Stimulated activated CD4-positive, alpha-beta T cell treated with anti-CD3 and anti-CD28 coated beads, Interleukin-2, amount 100 ng/mL, for 24 hours (primary cell): ENCODE results near the gene CHN2.

Experiments
- DNase-seq, 2 donors: peaks; one replicate each; pipeline ENCODE4 v3.0.0-alpha.2; 2020

CHN2 gene

GRCh38 chr7:29315122-29315891, 120.7 kb downstream of the CHN2 start:
- DNase-seq = no peak

- no peak for DNase-seq
Observed at GRCh38 chr7:29315892-29316270, 121.3 kb downstream of the CHN2 start.

DNA sequence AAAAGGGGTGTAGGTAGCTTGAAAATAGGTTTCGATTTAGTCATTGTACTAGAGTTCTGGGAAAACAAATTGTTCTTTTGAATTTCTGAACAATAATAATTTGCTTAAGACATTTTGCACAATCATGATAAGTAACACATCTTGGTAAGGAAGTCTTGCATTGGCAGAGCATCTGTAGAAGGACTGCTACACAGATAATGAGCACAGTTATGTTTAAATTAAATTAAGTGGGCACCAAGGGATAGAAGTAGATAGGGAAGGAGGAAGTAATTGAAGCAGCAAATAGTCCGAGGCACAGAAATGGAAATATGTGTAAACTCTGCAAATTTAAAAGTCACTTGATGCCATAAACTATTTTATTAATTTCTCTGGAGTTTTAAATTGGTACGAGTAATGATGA, 122.4 kb downstream of the CHN2 start:
- DNase-seq = no peak

DNA sequence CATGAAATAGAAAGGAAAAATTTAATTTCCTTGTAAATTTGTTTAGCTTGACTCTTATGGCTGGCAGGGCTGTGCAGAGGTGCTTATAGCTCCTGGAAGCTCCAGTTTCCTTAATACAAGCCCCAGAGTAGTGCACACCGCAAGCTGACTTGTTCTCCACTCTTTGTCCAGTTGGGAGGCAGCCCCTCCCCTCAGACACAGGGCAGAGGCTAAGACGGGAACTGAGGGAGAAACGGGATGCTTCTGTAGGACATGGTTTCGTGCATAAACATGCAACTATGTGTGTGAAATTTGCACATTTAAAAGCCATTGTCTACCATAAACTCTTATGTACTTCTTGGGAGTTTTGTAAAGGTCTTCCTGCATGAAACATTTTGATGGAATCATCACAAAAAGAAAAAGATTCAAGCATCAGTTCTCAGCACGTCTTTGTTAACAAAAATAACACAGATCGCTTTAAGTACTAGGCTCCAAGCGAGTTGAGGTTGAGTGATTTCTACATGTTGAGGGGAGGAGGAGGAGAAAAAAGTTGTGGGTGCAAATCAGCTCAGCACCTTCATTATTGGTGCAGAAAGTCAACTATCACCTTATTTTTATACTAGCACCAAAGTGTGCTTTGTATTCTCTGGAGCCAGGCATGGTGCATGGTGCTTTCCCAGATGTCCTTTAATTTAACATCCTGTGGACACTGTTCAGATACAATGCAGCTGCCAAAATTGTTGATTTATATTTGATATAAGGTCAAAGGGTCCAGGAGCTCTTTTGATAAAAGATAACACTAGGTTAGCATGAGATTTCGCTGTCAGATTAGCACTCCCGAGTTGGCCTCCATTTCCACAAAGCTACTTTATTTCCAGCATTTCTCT, 124.5 kb downstream of the CHN2 start:
- DNase-seq = no peak

DNA sequence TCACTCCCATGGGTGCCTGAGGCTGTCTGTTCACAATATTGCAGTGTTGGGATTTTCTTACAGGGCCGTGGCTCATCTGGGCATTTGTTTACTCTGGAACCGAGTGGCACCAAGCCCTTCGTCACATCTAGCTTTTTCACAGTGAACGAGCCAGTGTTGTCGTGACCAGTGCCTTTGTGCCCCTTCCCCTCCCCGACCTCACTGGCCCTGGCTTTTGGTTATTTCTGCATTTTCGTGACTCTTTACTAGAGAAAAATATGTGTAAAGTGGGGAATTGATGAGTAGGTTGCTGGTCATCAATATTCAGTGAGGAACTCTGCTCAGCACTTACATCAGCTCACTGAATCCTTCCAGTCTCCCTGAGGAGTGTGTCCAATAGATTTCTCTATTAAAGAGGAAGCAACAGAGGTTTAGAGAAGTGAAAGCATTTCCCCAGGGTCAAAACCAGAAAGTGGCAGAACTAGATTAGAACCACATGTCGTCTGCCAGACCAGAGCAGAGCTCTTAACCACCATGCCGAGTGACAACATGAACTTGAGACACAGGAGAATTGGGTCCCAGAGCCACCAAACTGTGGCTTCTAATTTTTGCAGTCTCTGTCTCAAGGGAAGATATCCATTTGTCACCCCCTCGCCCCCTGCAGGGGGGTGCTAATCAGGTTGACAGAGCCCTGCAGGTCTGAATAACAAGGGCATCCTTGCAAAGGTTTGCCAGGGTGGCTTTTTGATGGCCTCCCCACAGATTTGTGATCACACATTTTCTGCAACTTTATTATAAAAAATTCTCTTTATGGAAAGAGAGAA, 125.3 kb downstream of the CHN2 start:
- no peak for DNase-seq

DNA sequence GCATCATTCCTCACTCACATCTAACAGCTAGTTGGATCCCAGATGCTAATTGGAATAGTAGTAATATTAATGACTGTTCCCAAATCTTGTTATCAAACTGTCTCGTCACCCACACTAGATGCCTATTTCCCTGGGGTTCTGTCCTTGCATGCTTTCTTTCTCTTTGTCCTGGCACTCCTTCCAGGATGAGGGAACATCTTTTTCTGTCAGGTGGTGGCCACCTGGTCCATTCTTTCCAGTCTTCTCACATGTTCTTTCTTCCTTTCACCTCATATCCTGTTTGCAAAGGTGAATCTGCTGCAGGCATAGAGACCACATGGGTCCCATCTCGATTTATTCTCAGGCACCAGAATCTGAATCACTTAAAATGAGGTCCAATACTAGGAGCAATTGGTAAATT, 126.0 kb downstream of the CHN2 start:
- no peak for DNase-seq

- no peak for DNase-seq
Observed at GRCh38 chr7:29322023-29322712, 127.6 kb downstream of the CHN2 start.

GRCh38 chr7:29325476-29325875, 130.9 kb downstream of the CHN2 start:
- DNase-seq = no peak

DNA sequence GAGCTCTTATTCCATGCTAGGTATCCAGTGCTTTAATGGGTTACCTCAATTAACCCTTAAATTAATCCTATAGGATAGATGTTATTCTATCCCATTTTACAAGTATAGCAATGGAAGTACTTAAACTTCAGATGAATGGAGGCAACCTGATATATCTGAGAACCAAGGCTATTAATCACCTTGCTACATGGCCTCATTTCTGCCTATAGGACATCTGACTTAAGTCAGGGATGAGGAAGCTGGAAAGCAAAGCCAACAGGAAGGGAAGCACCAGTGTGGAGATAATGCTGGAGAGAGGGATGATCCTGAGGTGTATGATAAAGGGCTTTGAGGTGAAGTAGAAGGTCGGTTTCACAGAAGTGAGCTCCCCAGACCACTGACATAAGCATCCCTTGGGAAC, 132.3 kb downstream of the CHN2 start:
- DNase-seq = no peak

GRCh38 chr7:29327455-29327854, 132.9 kb downstream of the CHN2 start:
- DNase-seq = no peak

GRCh38 chr7:29328045-29328444, 133.5 kb downstream of the CHN2 start:
- DNase-seq = no peak

DNA sequence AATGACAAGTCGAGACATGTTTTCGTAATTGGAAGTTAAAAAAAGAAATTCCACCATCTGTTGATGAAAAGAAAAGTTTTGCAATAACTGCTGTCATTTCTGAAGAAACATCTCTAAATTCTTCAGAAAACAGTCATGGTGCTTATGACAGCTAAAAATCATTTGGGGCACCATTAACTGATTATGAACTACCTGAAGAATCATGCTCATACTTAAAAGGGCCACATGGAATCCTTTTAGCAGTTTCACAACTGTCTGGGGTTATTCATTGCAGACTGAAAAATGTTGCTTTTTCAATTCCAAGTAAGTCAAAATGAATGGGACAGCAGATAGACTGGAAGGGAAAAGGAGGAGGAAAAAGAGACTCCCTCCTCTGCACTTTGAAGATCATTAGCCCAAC, 134.2 kb downstream of the CHN2 start:
- DNase-seq = no peak

DNA sequence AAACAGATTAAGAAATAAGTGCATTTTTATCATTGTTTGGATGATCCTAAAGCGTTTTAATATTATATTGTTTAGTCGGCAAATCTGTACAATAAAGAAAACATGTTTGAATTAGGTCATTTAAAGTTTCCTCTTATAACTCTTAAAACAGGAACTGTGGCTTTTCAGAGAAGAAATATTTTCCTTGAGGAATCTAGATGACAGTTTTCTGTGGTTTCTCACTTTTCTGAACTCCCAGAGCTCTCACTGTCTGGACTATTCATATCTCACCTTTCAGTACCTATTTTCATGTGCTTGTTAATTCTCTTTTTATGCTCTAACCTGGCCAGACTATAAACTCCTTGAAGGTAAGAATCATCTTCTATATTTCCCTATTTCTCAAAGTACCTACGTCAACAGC, 135.1 kb downstream of the CHN2 start:
- no peak for DNase-seq

GRCh38 chr7:29330136-29330535, 135.6 kb downstream of the CHN2 start:
- DNase-seq = no peak

DNA sequence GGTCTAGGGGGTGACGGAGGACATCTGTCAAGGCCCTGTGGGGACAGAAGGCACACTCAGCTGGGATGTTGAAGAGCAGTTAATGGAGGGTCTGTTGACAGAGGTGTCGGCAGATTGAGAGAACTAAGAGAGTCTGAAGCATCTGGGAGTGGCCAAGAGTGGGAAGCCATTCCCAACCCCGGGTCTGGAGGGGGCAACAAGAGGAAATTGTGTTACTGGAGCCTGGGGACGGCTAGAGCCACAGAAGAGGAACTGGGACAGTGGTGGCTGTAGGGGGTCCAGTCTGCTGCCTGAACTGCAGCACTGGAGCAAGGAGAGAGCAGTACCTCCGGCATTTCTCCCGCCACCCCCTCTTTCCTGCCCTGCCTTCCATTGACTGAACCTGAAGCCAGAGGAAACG, 136.6 kb downstream of the CHN2 start:
- DNase-seq = no peak

DNA sequence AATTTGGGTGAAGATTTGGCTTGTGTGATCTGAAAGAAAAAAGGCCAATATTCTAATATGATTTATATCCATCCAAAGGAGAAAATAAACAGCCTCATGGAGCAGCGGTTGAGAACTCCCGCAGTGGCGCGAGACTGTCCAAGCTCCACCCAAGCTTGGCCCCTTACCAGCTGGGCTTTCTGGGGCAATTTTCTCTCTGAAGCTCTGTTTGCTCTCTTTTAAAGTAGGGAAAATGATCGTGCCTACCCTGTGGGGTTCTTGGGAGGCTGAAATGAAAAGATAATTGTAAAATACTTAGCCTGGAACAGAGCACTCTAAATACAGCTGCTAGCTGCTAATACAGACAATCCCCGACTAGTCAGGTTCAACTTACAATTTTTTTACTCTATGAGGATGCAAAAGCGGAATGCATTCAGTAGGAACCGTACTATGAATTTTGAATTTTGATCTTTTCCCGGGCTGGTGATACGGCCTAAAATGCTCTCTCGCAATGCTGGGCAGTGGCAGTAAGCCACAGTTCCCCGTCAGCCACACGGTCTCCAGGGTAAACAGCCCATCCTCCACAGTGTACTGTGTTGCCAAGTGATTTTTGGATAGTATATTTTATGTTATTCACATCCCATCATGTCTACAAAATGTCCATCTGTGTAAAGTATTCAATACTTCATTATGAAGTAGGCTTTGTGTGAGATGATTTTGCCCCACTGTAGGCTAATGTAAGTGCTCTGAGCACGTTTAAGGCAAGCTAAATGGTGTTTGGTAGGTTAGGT, 137.7 kb downstream of the CHN2 start:
- no peak for DNase-seq

DNA sequence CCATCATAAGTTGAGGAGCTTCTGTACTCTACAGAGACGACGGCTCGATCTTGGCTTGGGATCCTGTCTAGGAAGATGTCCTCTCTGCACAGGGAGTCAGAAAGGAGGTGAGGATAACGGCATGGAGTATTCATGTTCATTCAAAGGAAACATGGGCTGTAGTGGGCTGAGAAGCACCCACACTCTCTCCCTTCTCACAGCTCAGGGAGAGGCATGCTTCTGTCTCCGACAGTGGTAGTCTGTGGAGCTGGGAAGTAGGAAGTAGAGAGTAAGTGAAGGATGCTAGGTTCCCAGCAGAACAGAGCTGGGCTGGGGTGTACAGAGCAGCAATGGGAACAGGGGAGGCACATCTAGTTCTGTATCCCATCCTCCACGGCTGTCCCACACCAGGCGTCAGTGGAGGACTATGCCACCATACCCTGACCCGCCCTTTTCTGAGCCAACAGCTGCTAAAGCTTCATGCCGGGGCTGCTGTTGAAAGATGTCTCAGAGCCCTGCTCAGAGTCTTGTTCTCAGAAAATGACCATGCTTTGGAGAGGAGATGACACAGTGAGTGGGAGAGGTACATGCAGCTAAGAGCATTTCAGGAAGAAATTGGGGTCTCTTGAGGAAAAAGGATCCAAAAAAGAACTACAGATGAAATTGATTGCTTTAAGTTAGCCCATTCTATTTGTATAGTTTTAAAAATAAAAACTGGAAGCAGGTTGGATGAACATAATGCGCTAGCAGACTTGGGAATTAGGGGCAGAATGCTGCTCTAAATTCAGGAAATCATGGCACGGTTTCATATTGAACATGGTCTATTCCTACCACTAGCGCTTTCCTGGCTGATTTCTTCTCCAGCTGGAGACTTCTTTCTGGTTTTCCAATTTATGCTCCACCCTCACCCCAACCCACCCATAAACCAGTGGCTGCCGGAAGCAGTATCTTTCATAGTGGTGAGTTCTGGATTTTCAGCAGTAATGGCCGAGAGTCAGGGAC, 138.6 kb downstream of the CHN2 start:
- no peak for DNase-seq

DNA sequence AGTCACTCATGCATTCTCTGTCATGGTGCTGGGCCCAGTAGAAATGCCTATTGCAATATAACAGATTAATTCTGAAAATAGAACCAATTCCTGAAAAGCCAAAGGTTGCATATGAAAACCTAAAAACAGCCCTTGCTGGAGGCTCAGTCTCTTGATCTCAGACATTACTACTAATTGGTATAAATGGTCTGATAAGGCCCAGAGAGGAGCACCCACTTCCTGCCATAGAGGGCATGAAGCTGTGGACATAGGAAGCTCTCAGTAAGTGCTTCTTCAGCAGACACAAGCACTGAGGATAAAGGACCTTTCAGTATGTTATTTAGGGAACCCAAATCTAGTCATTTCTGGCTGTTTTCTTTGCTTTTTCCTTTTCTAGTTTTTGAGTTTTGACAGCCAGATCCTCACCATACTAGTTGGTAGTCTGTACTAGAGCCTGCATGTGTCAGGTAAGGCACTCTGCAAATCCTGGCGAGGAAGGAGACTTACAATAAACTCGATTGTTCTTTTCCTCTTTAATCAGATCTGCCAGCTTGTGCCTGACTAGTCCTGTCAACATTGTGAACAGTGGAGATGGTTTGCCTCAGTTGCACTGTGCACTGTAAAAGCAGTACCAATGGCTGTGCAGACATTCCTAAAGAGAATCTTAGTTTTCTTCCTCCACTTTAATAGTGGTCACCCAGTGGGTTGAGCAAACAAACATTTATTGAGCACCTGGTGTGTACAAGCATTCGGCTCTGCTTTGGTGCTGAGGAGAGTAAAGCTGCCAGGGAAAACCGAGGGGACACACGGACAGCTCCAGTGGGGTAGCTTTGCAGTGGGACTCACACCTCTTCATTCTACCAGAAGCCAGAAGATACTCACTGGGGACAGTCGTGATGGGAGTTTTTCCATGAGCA, 140.9 kb downstream of the CHN2 start:
- DNase-seq = no peak

- DNase-seq = no peak
Observed at GRCh38 chr7:29337546-29338116, 143.1 kb downstream of the CHN2 start.
